Cardiac muscle cell (in vitro differentiated cells and primary cell): ENCODE results near the gene IFI27L1. TPM values are rescaled to one million over a fixed set of nuclear protein-coding genes. Genes with fewer than 3 reads are reported as not detected.

Experiments
- DNase-seq, 2 donors: peaks; one replicate each; pipeline versions ENCODE4 v3.0.0 to v3.0.0-alpha.2; 2010 to 2017; ENCODE audit warnings: low read depth in 1 of 2, low spot score in 1 of 2
- H3K27ac ChIP-seq: fragments of 200-600 bp; sonication (generic); 2 replicates; pipeline ENCODE4 v1.5.1; 2016
- H3K27me3 ChIP-seq: fragments of 200-600 bp; sonication (generic); 2 replicates; pipeline ENCODE4 v1.6.0; 2016; ENCODE audit warnings: control low read depth
- H3K36me3 ChIP-seq: fragments of 200-600 bp; sonication (generic); 2 replicates; pipeline ENCODE4 v1.5.1; 2016; ENCODE audit warnings: control low read depth
- H3K4me1 ChIP-seq: fragments of 200-600 bp; sonication (generic); 2 replicates; pipeline ENCODE4 v1.8.1; 2017; ENCODE audit warnings: low read depth, mild to moderate bottlenecking, mixed run types
- H3K4me3 ChIP-seq: fragments of 200-600 bp; sonication (generic); 2 replicates; pipeline ENCODE4 v1.5.1; 2016; ENCODE audit warnings: mild to moderate bottlenecking
- H3K9me3 ChIP-seq: fragments of 200-600 bp; sonication (generic); 2 replicates; pipeline ENCODE4 v1.5.1; 2017; ENCODE audit warnings: low read depth, mild to moderate bottlenecking, control low read depth
- CTCF ChIP-seq: IDR thresholded peaks from 2 replicates; pipeline ENCODE4 v1.5.1; 2012; ENCODE audit warnings: low read depth, mild to moderate bottlenecking, low read length
- polyA plus RNA-seq: library from polyadenylated mRNA; unstranded; fragments of >200 nt; fragmentation: Nextera tagmentation; extraction: Ambion mirVana; gene quantifications from 2 replicates; pipeline ENCODE4 v1.2.1, GENCODE V29; 2016
- total RNA-seq: library from RNA; depleted of rRNA; stranded (reverse); fragments of >200 nt; gene quantifications from 2 replicates; pipeline ENCODE4 v1.2.3, GENCODE V29; 2016

IFI27L1 gene
- total and polyA plus RNA-seq, 2 experiments from 2014 or later = 75.5 to 95.4 TPM

- no peak for TF ChIP-seq CTCF
- no peak for DNase-seq
- Histone ChIP-seq H3K9me3 (no peaks in the 10 kb centered on the region), H3K27me3 (no peaks in the 10 kb centered on the region), H3K36me3 (no peaks in the 10 kb centered on the region), H3K4me3 (no peak overlapping the region), H3K27ac (no peak overlapping the region), H3K4me1 (peaks cover 12% of the 10 kb centered on the region)
Measured at GRCh38 chr14:94038510-94038909, 42.6 kb upstream of the IFI27L1 start.

GRCh38 chr14:94038921-94039629 is 42.0 kb upstream of the IFI27L1 start:
- no peak for DNase-seq
- H3K4me3 ChIP-seq = no peak overlapping the region
- H3K27ac ChIP-seq = no peak overlapping the region
- no peak for TF ChIP-seq CTCF
- H3K4me1 ChIP-seq = peaks cover 12% of the 10 kb centered on the region
- no peaks in the 10 kb centered on the region for H3K27me3 ChIP-seq
- no peaks in the 10 kb centered on the region for H3K36me3 ChIP-seq
- no peaks in the 10 kb centered on the region for H3K9me3 ChIP-seq

GRCh38 chr14:94040247-94040646 is 40.9 kb upstream of the IFI27L1 start:
- Histone ChIP-seq H3K9me3 (no peaks in the 10 kb centered on the region), H3K27ac (no peak overlapping the region), H3K27me3 (no peaks in the 10 kb centered on the region), H3K4me3 (no peak overlapping the region), H3K36me3 (peaks cover 2% of the 10 kb centered on the region), H3K4me1 (peaks cover 12% of the 10 kb centered on the region)
- TF ChIP-seq CTCF = no peak
- no peak for DNase-seq

GRCh38 chr14:94040796-94041195 is 40.3 kb upstream of the IFI27L1 start:
- H3K9me3 ChIP-seq = no peaks in the 10 kb centered on the region
- TF ChIP-seq CTCF = no peak
- no peak overlapping the region for H3K27ac ChIP-seq
- H3K27me3 ChIP-seq = no peaks in the 10 kb centered on the region
- peaks cover 10% of the 10 kb centered on the region for H3K4me1 ChIP-seq
- no peak for DNase-seq
- H3K36me3 ChIP-seq = peaks cover 2% of the 10 kb centered on the region
- no peak overlapping the region for H3K4me3 ChIP-seq

- no peaks in the 10 kb centered on the region for H3K27me3 ChIP-seq
- H3K4me3 ChIP-seq = no peak overlapping the region
- no peak overlapping the region for H3K27ac ChIP-seq
- peaks cover 2% of the 10 kb centered on the region for H3K36me3 ChIP-seq
- H3K4me1 ChIP-seq = peaks cover under 1% of the 10 kb centered on the region
- no peaks in the 10 kb centered on the region for H3K9me3 ChIP-seq
- TF ChIP-seq CTCF = no peak
- peak; percentile 42 to 82 for DNase-seq
Measured at GRCh38 chr14:94041551-94042346, 39.4 kb upstream of the IFI27L1 start.
